Neural cell (in vitro differentiated cells): Measurements from ENCODE around the gene CFAP43. TPM values are rescaled to one million over a fixed set of nuclear protein-coding genes. Genes with fewer than 3 reads are reported as not detected.

ENCODE experiments used
- H2AFZ ChIP-seq: fragments of 200-600, 300-800 bp; sonication (generic), shearing (Covaris generic); 2 replicates; pipeline ENCODE4 v1.6.0; 2014; ENCODE audit warnings: low read depth, mild to moderate bottlenecking, antibody characterized with exemption, low read length, moderate library complexity
- H3F3A ChIP-seq: fragments of 200-600 bp; shearing (Covaris generic); 2 replicates; pipeline ENCODE4 v1.6.1; 2016; ENCODE audit warnings: mild to moderate bottlenecking, moderate library complexity, mixed read lengths, antibody characterized with exemption, low read length; ENCODE audit not compliant: insufficient read depth, poor library complexity, severe bottlenecking
- H3K27ac ChIP-seq: fragments of 200-600, 300-800 bp; sonication (generic), shearing (Covaris generic); 2 replicates; pipeline ENCODE4 v1.5.1; 2014; ENCODE audit warnings: mild to moderate bottlenecking, low read length, moderate library complexity
- H3K27me3 ChIP-seq: fragments of 300-800, 200-600 bp; sonication (generic), shearing (Covaris generic); 2 replicates; pipeline ENCODE4 v1.6.0; 2014; ENCODE audit warnings: mild to moderate bottlenecking, low read depth, low read length, moderate library complexity; ENCODE audit not compliant: insufficient read depth
- H3K36me3 ChIP-seq: fragments of 300-800, 200-600 bp; sonication (generic), shearing (Covaris generic); 2 replicates; pipeline ENCODE4 v1.5.1; 2014; ENCODE audit warnings: mild to moderate bottlenecking, antibody characterized with exemption, low read length, moderate library complexity; ENCODE audit not compliant: insufficient read depth
- H3K4me2 ChIP-seq: fragments of 300-800, 200-600 bp; sonication (generic), shearing (Covaris generic); 2 replicates; pipeline ENCODE4 v1.6.0; 2014; ENCODE audit warnings: mild to moderate bottlenecking, low read length
- H3K4me3 ChIP-seq: fragments of 300-800, 200-600 bp; sonication (generic), shearing (Covaris generic); 2 replicates; pipeline ENCODE4 v1.5.1; 2014; ENCODE audit warnings: mild to moderate bottlenecking, low read length, moderate library complexity
- H3K79me2 ChIP-seq: fragments of 200-600 bp; shearing (Covaris generic); replicated peaks from 2 replicates; pipeline ENCODE4 v1.6.0; 2014; ENCODE audit warnings: mild to moderate bottlenecking, low read length, moderate library complexity; ENCODE audit not compliant: insufficient read depth
- H3K9ac ChIP-seq: fragments of 300-800, 200-600 bp; sonication (generic), shearing (Covaris generic); 2 replicates; pipeline ENCODE4 v1.6.1; 2016; ENCODE audit warnings: mild to moderate bottlenecking, low read length, mixed read lengths
- H3K9me2 ChIP-seq: fragments of 200-600 bp; shearing (Covaris generic); 2 replicates; pipeline ENCODE4 v1.6.1; 2016; ENCODE audit warnings: mild to moderate bottlenecking, low read length, mixed read lengths; ENCODE audit not compliant: insufficient read depth
- H3K9me3 ChIP-seq: fragments of 200-600, 300-800 bp; sonication (generic), shearing (Covaris generic); 2 replicates; pipeline ENCODE4 v1.6.1; 2016; ENCODE audit warnings: mild to moderate bottlenecking, mixed run types, low read length, moderate library complexity, mixed read lengths
- H4K20me1 ChIP-seq: fragments of 200-600 bp; shearing (Covaris generic); 2 replicates; pipeline ENCODE4 v1.6.1; 2016; ENCODE audit warnings: mild to moderate bottlenecking, mixed run types; ENCODE audit not compliant: insufficient read depth
- EZH2 ChIP-seq: fragments of 200-600, 300-800 bp; shearing (Covaris generic), sonication (generic); IDR thresholded peaks from 2 replicates; pipeline ENCODE4 v1.6.1; 2014; ENCODE audit warnings: antibody characterized with exemption, low read length, borderline replicate concordance, mild to moderate bottlenecking; ENCODE audit not compliant: insufficient read depth, poor library complexity, severe bottlenecking
- MXI1 ChIP-seq: fragments of 450-650 bp; conservative IDR thresholded peaks from 2 replicates; pipeline ENCODE4 v1.6.1; 2014; ENCODE audit warnings: antibody characterized with exemption, mild to moderate bottlenecking; ENCODE audit not compliant: poor library complexity, severe bottlenecking
- SMC3 ChIP-seq: fragments of 450-650 bp; conservative IDR thresholded peaks from 2 replicates; pipeline ENCODE4 v1.6.1; 2014; ENCODE audit warnings: antibody characterized with exemption, mild to moderate bottlenecking, moderate library complexity; ENCODE audit not compliant: poor library complexity
- polyA plus RNA-seq: library from polyadenylated mRNA; depleted of rRNA; stranded (reverse); fragments of >200 nt; gene quantifications from 2 replicates; pipeline ENCODE4 v1.2.3, GENCODE V29; 2014
- TF ChIP-seq, protein P1 (sequence below): IDR thresholded peaks from 2 replicates; pipeline ENCODE4 v1.6.1; 2012; ENCODE audit warnings: borderline replicate concordance
- TF ChIP-seq, protein P2 (sequence below): fragments of 450-650 bp; IDR thresholded peaks from 2 replicates; pipeline ENCODE4 v1.5.1; 2014; ENCODE audit warnings: antibody characterized with exemption, mild to moderate bottlenecking, moderate library complexity; ENCODE audit not compliant: poor library complexity, severe bottlenecking

Gene CFAP43
- polyA plus RNA-seq, 1 donor from 2014 or later = 5.0 TPM

DNA sequence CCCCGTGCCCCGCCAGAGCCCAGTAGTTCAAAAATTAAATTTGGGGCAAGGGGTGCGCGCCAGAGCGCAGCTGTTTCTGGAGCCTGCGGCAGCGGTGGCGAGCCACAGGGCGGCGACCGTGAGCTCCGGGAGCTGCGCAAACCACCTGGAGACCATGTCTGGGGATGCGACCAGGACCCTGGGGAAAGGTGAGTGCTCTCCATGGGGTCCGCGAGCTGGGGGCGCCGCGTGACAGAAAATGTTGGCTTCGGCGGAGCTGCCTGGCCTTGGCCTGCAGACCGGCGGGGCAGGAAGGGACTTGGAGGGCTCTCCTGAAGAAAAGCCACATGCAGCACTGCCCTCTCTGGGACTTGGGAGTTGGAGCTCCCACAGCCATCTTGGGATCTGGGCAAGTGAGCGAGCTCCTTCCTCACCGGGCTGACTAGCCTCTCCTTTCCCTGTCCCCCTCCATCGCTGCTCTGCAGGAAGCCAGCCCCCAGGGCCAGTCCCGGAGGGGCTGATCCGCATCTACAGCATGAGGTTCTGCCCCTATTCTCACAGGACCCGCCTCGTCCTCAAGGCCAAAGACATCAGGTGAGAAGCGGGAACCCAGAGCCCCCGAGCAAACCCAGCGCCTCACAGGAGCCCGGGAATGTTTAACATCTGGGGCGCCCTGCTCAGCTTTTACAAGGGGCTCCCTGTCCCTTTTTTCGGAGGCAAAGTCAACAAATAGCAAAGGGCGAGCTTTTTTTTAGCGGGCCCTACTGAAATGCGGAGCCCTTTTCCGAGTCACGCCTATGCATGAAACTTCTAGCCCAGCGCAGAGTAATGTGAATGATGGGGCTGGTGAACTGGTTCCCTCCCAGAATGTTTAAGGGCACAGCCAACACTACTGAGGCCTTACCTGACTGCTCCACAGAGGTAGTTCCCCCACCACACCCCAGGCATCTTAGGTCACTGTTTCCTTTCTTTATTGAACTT is 42.9 kb upstream of the CFAP43 start:
- H3F3A ChIP-seq = no peaks in the 10 kb centered on the region
- TF ChIP-seq, protein P1, sequence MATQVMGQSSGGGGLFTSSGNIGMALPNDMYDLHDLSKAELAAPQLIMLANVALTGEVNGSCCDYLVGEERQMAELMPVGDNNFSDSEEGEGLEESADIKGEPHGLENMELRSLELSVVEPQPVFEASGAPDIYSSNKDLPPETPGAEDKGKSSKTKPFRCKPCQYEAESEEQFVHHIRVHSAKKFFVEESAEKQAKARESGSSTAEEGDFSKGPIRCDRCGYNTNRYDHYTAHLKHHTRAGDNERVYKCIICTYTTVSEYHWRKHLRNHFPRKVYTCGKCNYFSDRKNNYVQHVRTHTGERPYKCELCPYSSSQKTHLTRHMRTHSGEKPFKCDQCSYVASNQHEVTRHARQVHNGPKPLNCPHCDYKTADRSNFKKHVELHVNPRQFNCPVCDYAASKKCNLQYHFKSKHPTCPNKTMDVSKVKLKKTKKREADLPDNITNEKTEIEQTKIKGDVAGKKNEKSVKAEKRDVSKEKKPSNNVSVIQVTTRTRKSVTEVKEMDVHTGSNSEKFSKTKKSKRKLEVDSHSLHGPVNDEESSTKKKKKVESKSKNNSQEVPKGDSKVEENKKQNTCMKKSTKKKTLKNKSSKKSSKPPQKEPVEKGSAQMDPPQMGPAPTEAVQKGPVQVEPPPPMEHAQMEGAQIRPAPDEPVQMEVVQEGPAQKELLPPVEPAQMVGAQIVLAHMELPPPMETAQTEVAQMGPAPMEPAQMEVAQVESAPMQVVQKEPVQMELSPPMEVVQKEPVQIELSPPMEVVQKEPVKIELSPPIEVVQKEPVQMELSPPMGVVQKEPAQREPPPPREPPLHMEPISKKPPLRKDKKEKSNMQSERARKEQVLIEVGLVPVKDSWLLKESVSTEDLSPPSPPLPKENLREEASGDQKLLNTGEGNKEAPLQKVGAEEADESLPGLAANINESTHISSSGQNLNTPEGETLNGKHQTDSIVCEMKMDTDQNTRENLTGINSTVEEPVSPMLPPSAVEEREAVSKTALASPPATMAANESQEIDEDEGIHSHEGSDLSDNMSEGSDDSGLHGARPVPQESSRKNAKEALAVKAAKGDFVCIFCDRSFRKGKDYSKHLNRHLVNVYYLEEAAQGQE = no peak
- TF ChIP-seq EZH2 (no peak), SMC3 (peak; percentile 30), MXI1 (no peak)
- TF ChIP-seq, protein P2, sequence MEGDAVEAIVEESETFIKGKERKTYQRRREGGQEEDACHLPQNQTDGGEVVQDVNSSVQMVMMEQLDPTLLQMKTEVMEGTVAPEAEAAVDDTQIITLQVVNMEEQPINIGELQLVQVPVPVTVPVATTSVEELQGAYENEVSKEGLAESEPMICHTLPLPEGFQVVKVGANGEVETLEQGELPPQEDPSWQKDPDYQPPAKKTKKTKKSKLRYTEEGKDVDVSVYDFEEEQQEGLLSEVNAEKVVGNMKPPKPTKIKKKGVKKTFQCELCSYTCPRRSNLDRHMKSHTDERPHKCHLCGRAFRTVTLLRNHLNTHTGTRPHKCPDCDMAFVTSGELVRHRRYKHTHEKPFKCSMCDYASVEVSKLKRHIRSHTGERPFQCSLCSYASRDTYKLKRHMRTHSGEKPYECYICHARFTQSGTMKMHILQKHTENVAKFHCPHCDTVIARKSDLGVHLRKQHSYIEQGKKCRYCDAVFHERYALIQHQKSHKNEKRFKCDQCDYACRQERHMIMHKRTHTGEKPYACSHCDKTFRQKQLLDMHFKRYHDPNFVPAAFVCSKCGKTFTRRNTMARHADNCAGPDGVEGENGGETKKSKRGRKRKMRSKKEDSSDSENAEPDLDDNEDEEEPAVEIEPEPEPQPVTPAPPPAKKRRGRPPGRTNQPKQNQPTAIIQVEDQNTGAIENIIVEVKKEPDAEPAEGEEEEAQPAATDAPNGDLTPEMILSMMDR = peak; percentile 48
- no peak overlapping the region for H3K4me3 ChIP-seq
- no peaks in the 10 kb centered on the region for H3K36me3 ChIP-seq
- H4K20me1 ChIP-seq = no peaks in the 10 kb centered on the region
- no peak overlapping the region for H3K27ac ChIP-seq
- no peaks in the 10 kb centered on the region for H3K9me2 ChIP-seq
- H3K79me2 ChIP-seq = no peaks in the 10 kb centered on the region
- peaks cover 14% of the 10 kb centered on the region for H3K27me3 ChIP-seq
- no peaks in the 10 kb centered on the region for H3K9me3 ChIP-seq
- H3K9ac ChIP-seq = no peak overlapping the region
- H2AFZ ChIP-seq = no peak overlapping the region
- H3K4me2 ChIP-seq = no peak overlapping the region

DNA sequence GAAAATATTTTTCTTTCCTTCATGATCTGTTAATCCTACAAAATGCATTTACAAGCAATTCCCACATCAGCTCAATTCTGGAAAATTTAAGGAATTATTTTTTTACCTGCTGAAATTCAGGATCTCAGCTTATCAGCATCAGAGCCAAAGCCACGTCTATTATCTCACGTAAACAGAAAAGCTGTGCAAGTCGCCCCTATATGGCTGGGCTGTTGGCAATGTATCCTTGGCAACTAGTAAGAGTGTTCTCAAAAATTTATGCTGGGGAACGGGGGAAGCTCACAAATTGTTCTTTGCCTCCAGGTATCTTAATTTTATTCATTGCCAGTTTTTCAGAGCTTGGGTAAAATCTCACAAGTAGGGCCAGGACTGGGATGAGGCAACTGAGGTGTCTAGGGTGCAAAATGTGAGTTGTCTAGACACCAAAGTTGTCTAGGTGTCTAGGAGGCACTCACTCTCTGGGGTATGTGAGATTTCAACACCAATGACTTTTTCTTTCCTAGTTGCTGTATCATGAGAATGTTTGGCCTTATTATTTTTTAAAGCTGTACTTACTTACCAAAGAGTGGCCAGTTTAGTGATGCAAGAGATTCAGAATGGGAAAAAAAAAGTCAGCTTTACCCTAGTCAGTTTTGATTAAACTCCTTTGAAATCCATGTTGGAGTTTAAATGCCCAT is 41.9 kb upstream of the CFAP43 start:
- TF ChIP-seq, protein P2 = no peak
- Histone ChIP-seq H3K9me3 (no peaks in the 10 kb centered on the region), H3K79me2 (no peaks in the 10 kb centered on the region), H3K4me3 (no peak overlapping the region), H3F3A (no peaks in the 10 kb centered on the region), H3K27me3 (peaks cover 14% of the 10 kb centered on the region), H4K20me1 (no peaks in the 10 kb centered on the region), H3K9ac (no peak overlapping the region), H3K27ac (no peak overlapping the region), H3K36me3 (no peaks in the 10 kb centered on the region), H3K4me2 (no peak overlapping the region), H3K9me2 (no peaks in the 10 kb centered on the region), H2AFZ (no peak overlapping the region)
